ENCODE results near the gene ERN1.

The ERN1 gene

DNA sequence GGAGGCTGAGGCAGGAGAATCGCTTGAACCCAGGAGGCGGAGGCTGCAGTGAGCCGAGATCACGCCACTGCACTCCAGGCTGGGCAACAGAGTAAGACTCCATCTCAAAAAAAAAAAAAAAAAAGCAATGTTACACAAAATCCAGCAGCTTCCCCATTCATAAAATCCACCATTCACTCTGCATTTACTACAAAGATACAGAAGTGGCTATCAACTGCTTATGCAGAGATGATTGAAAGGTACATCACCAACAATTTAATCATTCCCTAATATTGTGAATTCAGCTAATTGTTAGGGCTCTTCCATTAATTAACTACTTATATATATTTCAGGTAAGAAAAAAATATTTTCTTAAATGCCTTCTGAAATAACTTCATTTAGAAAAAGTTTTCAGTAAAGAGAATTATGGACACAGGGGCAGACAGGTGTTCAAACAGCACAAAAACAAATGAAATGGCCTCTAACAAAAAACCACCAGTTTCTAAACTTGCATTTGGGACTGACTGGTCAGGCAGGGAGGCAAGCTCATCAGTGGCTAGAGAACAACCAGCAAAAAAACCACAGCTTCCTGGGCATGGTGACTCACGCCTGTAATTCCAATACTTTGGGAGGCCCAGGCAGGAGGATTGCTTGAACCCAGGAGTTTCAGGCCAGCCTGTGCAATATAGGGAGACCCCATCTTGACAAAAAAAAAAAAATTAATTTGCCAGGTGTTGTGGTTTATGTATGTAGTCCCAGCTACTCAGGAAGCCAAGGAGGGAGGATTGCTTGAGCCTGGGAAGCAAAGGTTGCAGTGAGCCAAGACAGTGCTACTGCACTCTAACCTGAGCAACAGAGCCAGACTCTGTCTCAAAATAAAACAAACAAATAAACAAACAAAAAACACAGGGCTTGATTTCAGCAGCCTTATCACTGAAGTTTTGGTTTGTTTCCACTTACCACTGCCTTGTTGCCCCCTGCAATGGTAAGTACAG, 26.3 kb downstream of the ERN1 start:
- H3K9ac ChIP-seq = no peak overlapping the region
- no peak overlapping the region for H3K4me3 ChIP-seq

GRCh38 chr17:64102627-64103390, 27.1 kb downstream of the ERN1 start:
- H3K4me3 ChIP-seq = no peak overlapping the region
- H3K9me3 ChIP-seq (replicated peaks in 1 of 11) = no peaks in the 10 kb centered on the region
- peaks cover 0 to 94% (median 11%) of the 10 kb centered on the region in 11 experiments; a peak in 13 of 22 replicates for H4K20me1 ChIP-seq
- no peak overlapping the region for H3K27ac ChIP-seq
- peaks cover 0 to 12% (median 0%) of the 10 kb centered on the region in 11 experiments; a peak in 5 of 22 replicates for H3K36me3 ChIP-seq
- no peak for TF ChIP-seq Cebpa-rat (IDR thresholded peaks at IDR 0.05)
- H3K9ac ChIP-seq = no peak overlapping the region
- peak overlapping the region in 6 of 11 experiments; percentile 13 to 72 (median 69); a peak in 8 of 22 replicates for H3K4me2 ChIP-seq
- peaks cover 15 to 21% (median 19%) of the 10 kb centered on the region in 10 experiments for H3K4me1 ChIP-seq
- peaks cover 0 to 71% (median 0%) of the 10 kb centered on the region in 11 experiments; a peak in 7 of 22 replicates for H3K27me3 ChIP-seq

More for the DNA sequence above, 26.3 kb downstream of the ERN1 start:
- H3K4me2 ChIP-seq = peak overlapping the region; percentile 13 to 72 (median 59)
- no peak overlapping the region for H3K27ac ChIP-seq
- no peaks in the 10 kb centered on the region for H3K9me3 ChIP-seq (replicated peaks in 1 of 11)
- H3K27me3 ChIP-seq = peaks cover 0 to 76% (median 0%) of the 10 kb centered on the region in 11 experiments; a peak in 7 of 22 replicates
- peaks cover 0 to 96% (median 11%) of the 10 kb centered on the region in 11 experiments; a peak in 13 of 22 replicates for H4K20me1 ChIP-seq
- TF ChIP-seq Cebpa-rat (IDR thresholded peaks at IDR 0.05) = no peak
- H3K36me3 ChIP-seq = 0 out of 22 replicates have a peak, but pooled peaks cover 0 to 7% (median 0%) of the 10 kb centered on the region in 11 experiments
- peaks cover 10 to 21% (median 15%) of the 10 kb centered on the region in 10 experiments for H3K4me1 ChIP-seq

GRCh38 chr17:64099543-64099942, 30.4 kb downstream of the ERN1 start:
- no peak overlapping the region for H3K27ac ChIP-seq
- peaks cover 0 to 61% (median 9%) of the 10 kb centered on the region in 11 experiments; a peak in 12 of 22 replicates for H4K20me1 ChIP-seq
- no peak for TF ChIP-seq Cebpa-rat (IDR thresholded peaks at IDR 0.05)
- peaks cover 0 to 43% (median 14%) of the 10 kb centered on the region in 11 experiments; a peak in 15 of 22 replicates for H3K36me3 ChIP-seq
- no peak overlapping the region for H3K4me3 ChIP-seq
- peaks cover 0 to 8% (median 0%) of the 10 kb centered on the region in 11 experiments; a peak in 1 of 22 replicates for H3K9me3 ChIP-seq (replicated peaks in 1 of 11)
- H3K4me1 ChIP-seq = peaks cover 17 to 35% (median 32%) of the 10 kb centered on the region in 10 experiments
- no peak overlapping the region for H3K4me2 ChIP-seq
- no peak overlapping the region for H3K9ac ChIP-seq
- peaks cover 0 to 42% (median 0%) of the 10 kb centered on the region in 11 experiments; a peak in 6 of 22 replicates for H3K27me3 ChIP-seq

DNA sequence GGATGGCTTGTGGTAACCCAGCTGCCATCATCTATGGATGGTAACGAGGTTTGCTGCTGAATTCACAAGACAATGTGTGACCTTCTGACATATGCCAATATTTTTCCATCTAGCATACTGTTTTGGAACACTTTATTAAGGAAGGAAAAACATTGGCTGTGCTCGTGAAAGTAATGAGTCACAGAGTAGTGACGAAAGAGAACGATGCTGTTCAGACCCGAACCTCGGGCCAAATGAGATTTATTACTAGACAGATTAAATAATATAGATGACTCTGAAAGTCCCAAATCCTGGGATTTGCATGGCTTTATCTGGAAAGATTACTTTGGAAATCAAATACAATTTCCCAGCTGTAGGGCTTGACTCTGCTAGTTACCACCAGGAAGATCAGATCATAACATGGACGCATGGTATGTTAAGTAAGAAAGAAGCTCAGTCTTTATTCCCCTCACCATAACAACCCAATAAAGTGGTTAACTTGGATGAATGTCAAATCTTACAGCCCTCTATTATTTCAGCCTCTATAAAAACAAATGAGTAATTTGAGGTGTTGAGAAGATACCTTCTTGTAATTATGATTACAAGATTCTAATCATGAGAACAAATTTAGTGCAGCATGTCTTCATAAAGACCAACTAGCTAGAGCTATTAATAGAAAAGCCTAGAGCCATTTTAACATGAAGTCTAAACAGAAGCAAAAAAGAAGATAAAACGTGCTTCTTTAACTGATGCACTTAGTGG, 32.6 kb downstream of the ERN1 start:
- Histone ChIP-seq H3K4me1 (peaks cover 4 to 19% (median 16%) of the 10 kb centered on the region in 10 experiments; a peak in 18 of 20 replicates), H3K27ac (no peak overlapping the region), H3K36me3 (peaks cover 0 to 59% (median 15%) of the 10 kb centered on the region in 11 experiments; a peak in 15 of 22 replicates), H3K4me2 (peak overlapping the region in 6 of 11 experiments; percentile 0 to 22 (median 4); a peak in 6 of 22 replicates), H3K27me3 (peaks cover 0 to 31% (median 0%) of the 10 kb centered on the region in 11 experiments; a peak in 5 of 22 replicates), H3K9me3 (replicated peaks in 1 of 11) (peaks cover 0 to 8% (median 0%) of the 10 kb centered on the region in 11 experiments; a peak in 1 of 22 replicates), H3K4me3 (no peak overlapping the region), H3K9ac (no peak overlapping the region), H4K20me1 (peaks cover 0 to 39% (median 0%) of the 10 kb centered on the region in 11 experiments; a peak in 7 of 22 replicates)
- TF ChIP-seq Cebpa-rat (IDR thresholded peaks at IDR 0.05) = no peak

- Histone ChIP-seq H3K27me3 (peaks cover 0 to 17% (median 0%) of the 10 kb centered on the region in 11 experiments; a peak in 5 of 22 replicates), H3K4me2 (no peak overlapping the region)
Observed at GRCh38 chr17:64096037-64096436, 33.9 kb downstream of the ERN1 start.

DNA sequence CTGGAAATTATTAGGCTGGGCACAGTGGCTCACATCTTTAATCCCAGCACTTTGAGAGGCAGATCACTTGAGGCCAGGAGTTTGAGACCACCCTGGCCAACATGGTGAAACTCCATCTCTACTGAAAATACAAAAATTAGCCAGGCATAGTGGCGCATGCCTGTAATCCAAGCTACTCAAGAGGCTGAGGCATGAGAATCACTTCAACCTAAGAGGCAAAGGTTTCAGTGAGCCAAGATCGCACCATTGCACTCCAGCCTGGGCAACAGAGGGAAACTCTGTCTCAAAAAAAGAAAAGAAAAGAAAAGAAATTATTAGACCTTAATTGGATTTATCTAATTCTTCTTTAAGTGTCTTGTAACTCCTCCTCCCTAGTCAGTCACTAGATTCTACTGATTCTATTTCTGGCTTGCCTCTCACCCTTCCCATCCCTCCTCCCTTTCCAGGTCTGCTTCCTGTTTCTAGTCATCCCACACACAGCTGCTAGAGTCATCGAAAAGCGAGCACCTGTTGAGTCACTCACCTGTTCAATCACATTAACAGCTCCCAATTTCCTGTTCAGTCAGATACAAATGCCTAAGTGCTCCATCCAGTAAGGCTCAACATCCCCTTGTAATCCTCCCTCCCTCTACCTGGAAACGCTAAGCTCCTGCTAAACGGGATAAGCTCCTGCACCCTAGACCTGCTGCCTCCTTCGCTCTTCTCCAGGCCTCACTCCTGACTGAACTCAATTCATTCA, 34.6 kb downstream of the ERN1 start:
- no peak for TF ChIP-seq Cebpa-rat (IDR thresholded peaks at IDR 0.05)
- no peak overlapping the region for H3K4me3 ChIP-seq
- peaks cover 11 to 23% (median 16%) of the 10 kb centered on the region in 10 experiments; a peak in 18 of 20 replicates for H3K4me1 ChIP-seq
- H3K4me2 ChIP-seq = peak overlapping the region in 5 of 11 experiments; percentile 7 to 39 (median 20); a peak in 8 of 22 replicates
- H3K9ac ChIP-seq = no peak overlapping the region
- H3K27me3 ChIP-seq = peaks cover 0 to 13% (median 0%) of the 10 kb centered on the region in 11 experiments; a peak in 5 of 22 replicates
- peaks cover 0 to 54% (median 15%) of the 10 kb centered on the region in 11 experiments; a peak in 15 of 22 replicates for H3K36me3 ChIP-seq
- H4K20me1 ChIP-seq = peaks cover 0 to 35% (median 0%) of the 10 kb centered on the region in 11 experiments; a peak in 7 of 22 replicates
- no peak overlapping the region for H3K27ac ChIP-seq
- H3K9me3 ChIP-seq (replicated peaks in 1 of 11) = peaks cover 0 to 8% (median 0%) of the 10 kb centered on the region in 11 experiments; a peak in 1 of 22 replicates

More at GRCh38 chr17:64096037-64096436, 33.9 kb downstream of the ERN1 start:
- no peak for TF ChIP-seq Cebpa-rat (IDR thresholded peaks at IDR 0.05)
- no peak overlapping the region for H3K9ac ChIP-seq
- H3K27ac ChIP-seq = no peak overlapping the region
- peaks cover 0 to 35% (median 0%) of the 10 kb centered on the region in 11 experiments; a peak in 7 of 22 replicates for H4K20me1 ChIP-seq
- peaks cover 11 to 23% (median 16%) of the 10 kb centered on the region in 10 experiments; a peak in 18 of 20 replicates for H3K4me1 ChIP-seq
- peaks cover 0 to 54% (median 15%) of the 10 kb centered on the region in 11 experiments; a peak in 15 of 22 replicates for H3K36me3 ChIP-seq
- no peak overlapping the region for H3K4me3 ChIP-seq
- H3K9me3 ChIP-seq (replicated peaks in 1 of 11) = peaks cover 0 to 8% (median 0%) of the 10 kb centered on the region in 11 experiments; a peak in 1 of 22 replicates

DNA sequence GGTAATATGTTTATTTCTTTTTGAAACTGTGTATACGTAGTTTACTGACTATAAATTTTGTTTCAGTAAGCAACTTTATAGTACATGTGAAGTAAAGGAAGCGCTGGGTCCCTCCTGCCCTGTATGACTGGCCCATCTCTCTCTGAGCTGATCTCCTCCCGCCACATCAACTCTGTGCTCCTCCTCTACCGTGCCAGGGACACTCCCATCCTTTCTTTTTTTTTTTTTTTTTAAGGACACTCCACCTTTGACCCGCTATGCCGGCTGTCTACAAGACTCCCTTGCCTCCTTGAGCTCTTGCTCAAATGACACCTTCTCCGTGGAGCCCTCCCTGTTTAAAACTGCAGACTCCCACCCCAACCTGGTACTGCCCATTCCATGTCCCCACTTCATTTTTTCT, 35.5 kb downstream of the ERN1 start:
- H3K4me3 ChIP-seq = no peak overlapping the region
- no peak overlapping the region for H3K9ac ChIP-seq
- peaks cover 0 to 7% (median 0%) of the 10 kb centered on the region in 11 experiments; a peak in 4 of 22 replicates for H3K27me3 ChIP-seq
- no peak overlapping the region for H3K4me2 ChIP-seq
- H3K27ac ChIP-seq = no peak overlapping the region
- H4K20me1 ChIP-seq = peaks cover 0 to 34% (median 0%) of the 10 kb centered on the region in 11 experiments; a peak in 6 of 22 replicates
- peaks cover 11 to 23% (median 16%) of the 10 kb centered on the region in 10 experiments; a peak in 18 of 20 replicates for H3K4me1 ChIP-seq
- peaks cover 0 to 8% (median 0%) of the 10 kb centered on the region in 11 experiments; a peak in 1 of 22 replicates for H3K9me3 ChIP-seq (replicated peaks in 1 of 11)
- TF ChIP-seq Cebpa-rat (IDR thresholded peaks at IDR 0.05) = no peak
- peaks cover 0 to 54% (median 15%) of the 10 kb centered on the region in 11 experiments; a peak in 15 of 22 replicates for H3K36me3 ChIP-seq

All from BLaER1 treated with 17β-estradiol and CSF1 and Interleukin-3, amounts not matched to agents 10 nM and 100 nM (cell line).